ENCODE measurements around the gene SLA2. TPM values are rescaled to one million over a fixed set of nuclear protein-coding genes. Genes with fewer than 3 reads are reported as not detected.

Gene SLA2
- total RNA-seq, 1 donor from 2014 or later: 0.18 TPM

DNA sequence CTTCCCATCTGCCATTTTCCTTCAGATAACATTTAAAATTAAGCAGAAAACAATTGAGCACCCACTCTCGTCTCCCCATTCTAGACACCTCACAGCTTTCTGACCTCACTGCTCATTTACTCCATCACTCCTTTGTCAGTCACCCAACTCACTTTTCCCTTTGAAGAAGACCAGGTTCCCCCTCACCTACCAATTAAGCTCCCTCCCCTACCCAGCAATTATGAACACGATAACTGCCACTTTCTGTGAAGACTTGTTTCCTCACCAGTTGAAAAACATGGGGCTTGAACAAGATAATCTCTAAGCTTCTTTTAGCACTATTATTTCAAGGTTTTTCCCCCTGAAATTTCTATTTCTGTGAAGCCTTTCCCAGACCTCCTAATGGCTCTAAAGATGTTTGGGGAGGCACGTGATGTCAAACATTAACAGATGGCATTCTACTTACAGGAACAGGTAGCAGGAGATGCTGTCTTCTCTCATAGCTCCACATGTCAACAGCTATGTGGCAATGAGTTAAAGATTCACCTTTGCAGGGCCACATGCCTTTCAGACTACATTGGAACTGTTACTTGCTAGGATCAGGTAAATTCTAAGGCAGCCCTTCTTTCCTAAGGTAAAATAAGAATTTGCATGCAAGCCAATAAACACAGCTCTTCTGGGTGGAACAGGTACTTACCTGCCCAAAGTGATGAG, 24.8 kb upstream of the SLA2 start:
- TF ChIP-seq, protein P1, sequence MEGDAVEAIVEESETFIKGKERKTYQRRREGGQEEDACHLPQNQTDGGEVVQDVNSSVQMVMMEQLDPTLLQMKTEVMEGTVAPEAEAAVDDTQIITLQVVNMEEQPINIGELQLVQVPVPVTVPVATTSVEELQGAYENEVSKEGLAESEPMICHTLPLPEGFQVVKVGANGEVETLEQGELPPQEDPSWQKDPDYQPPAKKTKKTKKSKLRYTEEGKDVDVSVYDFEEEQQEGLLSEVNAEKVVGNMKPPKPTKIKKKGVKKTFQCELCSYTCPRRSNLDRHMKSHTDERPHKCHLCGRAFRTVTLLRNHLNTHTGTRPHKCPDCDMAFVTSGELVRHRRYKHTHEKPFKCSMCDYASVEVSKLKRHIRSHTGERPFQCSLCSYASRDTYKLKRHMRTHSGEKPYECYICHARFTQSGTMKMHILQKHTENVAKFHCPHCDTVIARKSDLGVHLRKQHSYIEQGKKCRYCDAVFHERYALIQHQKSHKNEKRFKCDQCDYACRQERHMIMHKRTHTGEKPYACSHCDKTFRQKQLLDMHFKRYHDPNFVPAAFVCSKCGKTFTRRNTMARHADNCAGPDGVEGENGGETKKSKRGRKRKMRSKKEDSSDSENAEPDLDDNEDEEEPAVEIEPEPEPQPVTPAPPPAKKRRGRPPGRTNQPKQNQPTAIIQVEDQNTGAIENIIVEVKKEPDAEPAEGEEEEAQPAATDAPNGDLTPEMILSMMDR (IDR thresholded peaks at IDR 0.05; ENCODE audit: unreplicated experiment): no peak
- Mint-ChIP-seq H3K27me3 (ENCODE audit: low read depth) (no peaks in the 10 kb centered on the region), H3K36me3 (peaks cover 8% of the 10 kb centered on the region), H3K27ac (no peak overlapping the region), H3K4me3 (no peak overlapping the region), H3K4me1 (no peaks in the 10 kb centered on the region), H3K9me3 (no peaks in the 10 kb centered on the region)
- DNase-seq (ENCODE audit: low spot score in 2 of 2, unreplicated experiment in 2 of 2): no peak

DNA sequence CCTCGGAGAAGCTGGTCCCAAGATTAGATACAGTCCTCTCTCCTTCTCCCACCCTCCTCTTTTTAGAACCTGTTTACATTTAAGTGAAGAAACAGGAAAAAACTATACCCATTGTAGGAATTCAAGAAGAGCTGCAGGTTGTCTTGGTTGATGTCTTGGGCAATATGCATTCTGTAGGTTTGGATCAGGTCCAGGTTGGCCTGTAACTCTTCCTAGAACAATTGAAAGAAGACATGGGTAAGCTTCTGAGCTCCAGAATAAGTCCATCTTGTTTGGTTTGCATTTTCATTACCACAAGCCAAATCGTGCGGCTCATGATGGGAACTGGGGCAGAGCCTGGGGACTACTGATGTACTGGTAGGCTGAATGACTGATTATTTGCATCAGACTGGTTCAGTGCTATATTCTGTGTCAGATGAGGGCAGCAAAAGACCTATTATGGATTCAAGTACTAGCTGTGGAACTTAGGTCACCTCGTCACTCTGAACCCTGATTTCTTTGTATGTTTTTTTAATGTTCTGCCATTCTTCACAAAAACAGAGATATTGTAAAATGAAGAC, 20.3 kb upstream of the SLA2 start:
- no peaks in the 10 kb centered on the region for H3K4me1 Mint-ChIP-seq
- no peak for DNase-seq (ENCODE audit: low spot score in 2 of 2, unreplicated experiment in 2 of 2)
- peaks cover 8% of the 10 kb centered on the region for H3K36me3 Mint-ChIP-seq
- no peaks in the 10 kb centered on the region for H3K27me3 Mint-ChIP-seq (ENCODE audit: low read depth)
- H3K4me3 Mint-ChIP-seq: no peak overlapping the region
- H3K9me3 Mint-ChIP-seq: no peaks in the 10 kb centered on the region
- TF ChIP-seq, protein P1 (IDR thresholded peaks at IDR 0.05; ENCODE audit: unreplicated experiment): no peak
- H3K27ac Mint-ChIP-seq: no peak overlapping the region

DNA sequence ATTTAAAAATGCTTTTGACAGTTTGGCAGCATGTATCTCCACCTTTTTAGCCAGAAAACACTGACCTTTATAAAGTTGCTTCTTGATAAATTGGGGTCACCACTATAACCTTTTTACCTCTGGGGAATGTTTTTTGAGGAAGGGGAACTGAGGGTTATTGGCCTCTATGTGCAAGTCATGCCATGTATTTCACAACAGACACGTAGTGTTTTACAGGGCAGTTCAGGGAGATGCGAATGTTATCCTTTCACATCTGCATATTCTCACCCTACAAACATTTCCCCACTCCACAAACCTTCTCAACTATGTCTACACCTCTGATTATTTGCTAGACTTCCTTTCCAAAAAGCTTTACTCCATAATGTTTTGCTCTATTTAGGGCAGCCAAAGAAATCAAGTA, 17.0 kb upstream of the SLA2 start:
- Mint-ChIP-seq H3K9me3 (no peaks in the 10 kb centered on the region), H3K4me3 (no peak overlapping the region), H3K4me1 (no peaks in the 10 kb centered on the region), H3K27me3 (ENCODE audit: low read depth) (no peaks in the 10 kb centered on the region), H3K27ac (no peak overlapping the region), H3K36me3 (peaks cover 11% of the 10 kb centered on the region)
- DNase-seq (ENCODE audit: low spot score in 2 of 2, unreplicated experiment in 2 of 2): no peak
- TF ChIP-seq, protein P1 (IDR thresholded peaks at IDR 0.05; ENCODE audit: unreplicated experiment): no peak

DNA sequence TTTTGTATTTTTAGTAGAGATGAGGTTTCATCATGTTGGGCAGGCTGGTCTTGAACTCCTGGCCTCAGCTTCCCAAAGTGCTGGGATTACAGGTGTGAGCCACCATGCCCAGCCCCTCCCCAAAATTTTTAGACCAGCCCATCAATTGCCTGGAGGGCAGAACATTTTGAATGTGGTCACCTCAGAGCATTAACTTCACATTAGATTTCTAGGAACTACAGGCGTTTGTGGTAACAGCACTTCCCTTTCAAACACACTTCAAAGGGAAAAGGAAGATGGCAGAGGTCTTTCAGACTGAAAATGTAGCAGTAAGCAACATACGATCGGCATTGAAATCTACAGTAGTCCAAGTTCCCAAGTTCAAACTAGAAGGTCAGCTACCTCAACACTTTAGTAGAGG, 12.3 kb upstream of the SLA2 start:
- Mint-ChIP-seq H3K4me1 (no peaks in the 10 kb centered on the region), H3K27ac (no peak overlapping the region), H3K36me3 (peaks cover 11% of the 10 kb centered on the region), H3K9me3 (no peaks in the 10 kb centered on the region), H3K27me3 (ENCODE audit: low read depth) (no peaks in the 10 kb centered on the region), H3K4me3 (no peak overlapping the region)
- TF ChIP-seq, protein P1 (IDR thresholded peaks at IDR 0.05; ENCODE audit: unreplicated experiment): no peak
- no peak for DNase-seq (ENCODE audit: low spot score in 2 of 2, unreplicated experiment in 2 of 2)

DNA sequence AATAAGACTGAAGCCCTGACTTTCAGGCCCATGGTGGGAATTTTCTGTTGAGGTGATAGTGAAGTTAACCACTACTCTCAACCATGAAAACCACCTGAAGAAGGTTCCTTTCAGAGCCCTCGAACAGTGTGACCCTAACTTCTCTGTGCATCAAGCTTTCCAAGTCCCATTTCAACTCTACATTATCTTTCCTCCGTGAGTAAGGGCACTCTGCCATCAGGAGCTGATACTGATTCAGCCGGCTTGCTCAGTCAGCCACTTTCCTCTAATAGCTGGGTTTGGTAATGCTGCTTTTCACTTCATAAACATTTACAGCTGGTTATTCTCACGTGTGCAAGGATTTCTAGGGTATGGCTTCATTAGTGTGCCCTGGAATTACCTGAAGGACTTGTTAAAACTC, 10.7 kb upstream of the SLA2 start:
- H3K27ac Mint-ChIP-seq: no peak overlapping the region

More for the DNA sequence above, 10.7 kb upstream of the SLA2 start:
- Mint-ChIP-seq H3K9me3 (no peaks in the 10 kb centered on the region), H3K36me3 (peaks cover 15% of the 10 kb centered on the region), H3K4me1 (no peaks in the 10 kb centered on the region), H3K27me3 (ENCODE audit: low read depth) (no peaks in the 10 kb centered on the region), H3K4me3 (no peak overlapping the region)
- no peak for DNase-seq (ENCODE audit: low spot score in 2 of 2, unreplicated experiment in 2 of 2)
- TF ChIP-seq, protein P1 (IDR thresholded peaks at IDR 0.05; ENCODE audit: unreplicated experiment): no peak

Data from mesothelial cell of epicardium (in vitro differentiated cells).